ENCODE results near the gene C2CD5. TPM values are rescaled to one million over a fixed set of nuclear protein-coding genes. Genes with fewer than 3 reads are reported as not detected.

Gene C2CD5
- total RNA-seq, 1 donor from 2014 or later = 38.0 TPM

DNA sequence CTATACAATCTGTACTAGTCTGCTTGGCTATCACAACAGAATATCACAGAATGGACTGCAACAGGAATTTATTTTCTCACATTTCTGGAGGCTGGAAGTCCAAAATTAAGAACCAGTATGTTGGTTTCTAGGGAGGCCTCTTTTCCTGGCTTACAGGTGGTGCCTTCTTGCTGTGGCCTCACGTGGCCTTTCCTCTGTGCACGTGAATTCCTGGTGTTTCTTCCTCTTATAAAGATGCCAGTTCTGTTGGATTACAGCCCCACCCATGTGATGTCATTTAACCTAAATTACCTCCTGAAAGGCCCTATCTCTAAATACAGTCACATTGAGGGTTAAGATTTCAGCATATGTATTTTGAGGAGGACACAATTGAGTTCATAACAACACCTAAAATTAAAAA, 32.1 kb upstream of the C2CD5 start:
- no peaks in the 10 kb centered on the region for H3K4me1 ChIP-seq
- intact Hi-C loops (cut with DNase I) = no loop called here

DNA sequence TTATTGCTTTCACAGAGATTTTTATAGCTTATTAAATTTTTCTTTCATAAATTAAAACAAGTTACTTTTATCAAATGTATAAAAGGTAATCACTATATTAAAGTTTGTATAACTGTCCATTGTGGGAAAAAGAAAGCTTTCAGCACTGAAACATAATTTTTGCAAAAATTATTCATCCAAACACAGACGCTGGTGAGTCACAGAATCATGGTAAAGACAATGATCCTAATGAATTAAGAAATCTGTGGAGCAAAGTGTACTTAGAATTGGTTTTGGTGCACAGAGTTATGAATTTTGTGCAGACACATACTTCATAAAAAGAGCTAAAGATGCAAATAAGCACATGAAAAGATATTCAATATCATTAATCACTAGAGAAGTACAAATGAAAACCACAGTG, 31.7 kb upstream of the C2CD5 start:
- no peaks in the 10 kb centered on the region for H3K9me3 ChIP-seq
- intact Hi-C loops (cut with DNase I) = no loop called here
- H3K27ac ChIP-seq = no peak overlapping the region
- DNase-seq = no peak
- H3K4me3 ChIP-seq = no peak overlapping the region
- no peaks in the 10 kb centered on the region for H3K36me3 ChIP-seq
- H3K4me1 ChIP-seq = no peaks in the 10 kb centered on the region
- TF ChIP-seq, protein P1, sequence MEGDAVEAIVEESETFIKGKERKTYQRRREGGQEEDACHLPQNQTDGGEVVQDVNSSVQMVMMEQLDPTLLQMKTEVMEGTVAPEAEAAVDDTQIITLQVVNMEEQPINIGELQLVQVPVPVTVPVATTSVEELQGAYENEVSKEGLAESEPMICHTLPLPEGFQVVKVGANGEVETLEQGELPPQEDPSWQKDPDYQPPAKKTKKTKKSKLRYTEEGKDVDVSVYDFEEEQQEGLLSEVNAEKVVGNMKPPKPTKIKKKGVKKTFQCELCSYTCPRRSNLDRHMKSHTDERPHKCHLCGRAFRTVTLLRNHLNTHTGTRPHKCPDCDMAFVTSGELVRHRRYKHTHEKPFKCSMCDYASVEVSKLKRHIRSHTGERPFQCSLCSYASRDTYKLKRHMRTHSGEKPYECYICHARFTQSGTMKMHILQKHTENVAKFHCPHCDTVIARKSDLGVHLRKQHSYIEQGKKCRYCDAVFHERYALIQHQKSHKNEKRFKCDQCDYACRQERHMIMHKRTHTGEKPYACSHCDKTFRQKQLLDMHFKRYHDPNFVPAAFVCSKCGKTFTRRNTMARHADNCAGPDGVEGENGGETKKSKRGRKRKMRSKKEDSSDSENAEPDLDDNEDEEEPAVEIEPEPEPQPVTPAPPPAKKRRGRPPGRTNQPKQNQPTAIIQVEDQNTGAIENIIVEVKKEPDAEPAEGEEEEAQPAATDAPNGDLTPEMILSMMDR (IDR thresholded peaks at IDR 0.05) = no peak
- H3K27me3 ChIP-seq = no peaks in the 10 kb centered on the region
- ATAC-seq = no peak

More for the DNA sequence above, 32.1 kb upstream of the C2CD5 start:
- no peak overlapping the region for H3K27ac ChIP-seq
- TF ChIP-seq, protein P1 (IDR thresholded peaks at IDR 0.05) = no peak
- no peaks in the 10 kb centered on the region for H3K36me3 ChIP-seq
- no peaks in the 10 kb centered on the region for H3K27me3 ChIP-seq
- DNase-seq = no peak
- no peaks in the 10 kb centered on the region for H3K9me3 ChIP-seq
- no peak overlapping the region for H3K4me3 ChIP-seq
- no peak for ATAC-seq

DNA sequence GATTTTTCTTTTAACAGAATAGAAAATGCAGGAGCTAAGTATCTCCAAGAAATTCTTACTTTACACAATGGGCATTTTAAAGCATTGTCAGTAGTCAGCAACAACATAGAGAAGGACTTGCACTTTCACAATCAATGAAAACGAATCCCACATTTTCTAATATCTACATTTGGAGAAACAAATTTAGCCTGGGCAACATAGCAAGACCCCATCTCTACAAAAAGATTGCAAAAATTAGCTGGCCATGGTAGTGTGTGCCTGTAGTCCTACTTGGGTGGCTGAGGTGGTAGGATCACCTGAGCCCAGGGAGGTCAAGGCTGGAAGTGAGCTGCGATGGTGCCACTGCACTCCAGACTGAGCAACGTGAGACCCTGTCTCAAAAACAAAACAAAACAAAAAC, 30.6 kb upstream of the C2CD5 start:
- intact Hi-C loops (cut with DNase I) = no loop called here
- H3K27me3 ChIP-seq = no peaks in the 10 kb centered on the region
- no peaks in the 10 kb centered on the region for H3K36me3 ChIP-seq
- H3K4me1 ChIP-seq = no peaks in the 10 kb centered on the region
- H3K27ac ChIP-seq = no peak overlapping the region
- ATAC-seq = no peak
- H3K9me3 ChIP-seq = no peaks in the 10 kb centered on the region
- no peak overlapping the region for H3K4me3 ChIP-seq
- no peak for DNase-seq
- TF ChIP-seq, protein P1 (IDR thresholded peaks at IDR 0.05) = no peak

DNA sequence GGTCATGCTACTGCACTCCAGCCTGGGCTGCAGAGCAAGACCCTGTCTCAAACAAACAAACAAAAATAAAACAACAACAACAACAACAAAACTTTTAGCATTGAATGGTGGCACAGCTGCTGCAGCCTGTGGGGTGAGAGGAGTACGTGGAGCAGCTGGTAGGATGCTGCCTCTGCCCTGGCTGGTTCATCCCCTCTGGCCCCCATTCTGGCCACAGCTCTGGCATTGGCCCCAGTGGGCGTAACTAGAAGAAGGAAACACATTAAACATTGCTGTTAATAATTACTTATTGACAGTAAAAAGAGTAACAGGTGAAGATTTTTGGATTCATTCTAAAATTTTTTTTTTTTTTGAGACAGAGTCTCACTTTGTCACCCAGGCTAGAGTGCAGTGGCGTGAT, 28.8 kb upstream of the C2CD5 start:
- H3K4me3 ChIP-seq = no peak overlapping the region
- DNase-seq = no peak
- no peaks in the 10 kb centered on the region for H3K27me3 ChIP-seq
- no peaks in the 10 kb centered on the region for H3K9me3 ChIP-seq
- intact Hi-C loops (cut with DNase I) = no loop called here
- H3K4me1 ChIP-seq = no peaks in the 10 kb centered on the region
- ATAC-seq = no peak
- no peaks in the 10 kb centered on the region for H3K36me3 ChIP-seq
- TF ChIP-seq, protein P1 (IDR thresholded peaks at IDR 0.05) = no peak
- no peak overlapping the region for H3K27ac ChIP-seq

DNA sequence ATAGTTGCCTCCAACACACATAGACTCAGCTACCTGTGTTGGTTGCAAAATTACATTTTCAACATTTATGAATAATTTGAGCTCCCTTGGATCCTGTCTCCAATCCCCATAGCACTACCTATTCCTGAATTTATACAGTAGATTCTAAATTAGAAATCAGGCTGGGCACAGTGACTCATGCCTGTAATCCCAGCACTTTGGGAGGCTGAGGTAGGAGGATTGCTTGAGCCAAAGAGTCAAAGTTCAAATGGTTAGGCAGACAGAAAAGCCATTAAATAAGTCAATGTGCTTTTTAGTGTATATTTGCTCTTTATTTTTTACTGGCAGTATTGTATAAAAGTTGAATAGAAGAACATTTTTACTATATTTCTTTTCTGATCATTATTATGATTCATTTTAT, 24.9 kb upstream of the C2CD5 start:
- no peaks in the 10 kb centered on the region for H3K4me1 ChIP-seq
- DNase-seq = no peak
- no peaks in the 10 kb centered on the region for H3K36me3 ChIP-seq
- TF ChIP-seq, protein P1 (IDR thresholded peaks at IDR 0.05) = no peak
- intact Hi-C loops (cut with DNase I) = no loop called here
- no peak overlapping the region for H3K4me3 ChIP-seq
- H3K27ac ChIP-seq = no peak overlapping the region
- no peak for ATAC-seq
- H3K9me3 ChIP-seq = no peaks in the 10 kb centered on the region
- no peaks in the 10 kb centered on the region for H3K27me3 ChIP-seq

All from upper lobe of right lung (tissue), 1 donor.